ENCODE measurements around the gene HIBCH. TPM values are rescaled to one million over a fixed set of nuclear protein-coding genes. Genes with fewer than 3 reads are reported as not detected.

Gene HIBCH
- polyA plus RNA-seq, 2 of the 4 experiments (the other 2 are of a cell fraction): 21.8 to 26.9 TPM

GRCh38 chr2:190202018-190202417, 117.6 kb downstream of the HIBCH start:
- Histone ChIP-seq H3K4me1 (peaks cover 4% of the 10 kb centered on the region; the same call in 1 of the 3 replicates), H3K4me3 (no peak overlapping the region), H3K4me2 (no peak overlapping the region), H3K9me3 (no peaks in the 10 kb centered on the region), H3K27ac (no peak overlapping the region)
- ChIA-PET POLR2A (no interaction called here), CTCF (interaction anchor here (2.0 kb wide), 1 partner anchor 22 kb away, joined by 6 read pairs; a partner anchor contains a TSS)
- no peak for DNase-seq (ENCODE audit: low read depth in 1 of 2, low spot score in 1 of 2)
- no peak for TF ChIP-seq TP53 (CRISPR knock-in tag; IDR thresholded peaks at IDR 0.05)
- no peak for FAIRE-seq
- no peak for ATAC-seq

DNA sequence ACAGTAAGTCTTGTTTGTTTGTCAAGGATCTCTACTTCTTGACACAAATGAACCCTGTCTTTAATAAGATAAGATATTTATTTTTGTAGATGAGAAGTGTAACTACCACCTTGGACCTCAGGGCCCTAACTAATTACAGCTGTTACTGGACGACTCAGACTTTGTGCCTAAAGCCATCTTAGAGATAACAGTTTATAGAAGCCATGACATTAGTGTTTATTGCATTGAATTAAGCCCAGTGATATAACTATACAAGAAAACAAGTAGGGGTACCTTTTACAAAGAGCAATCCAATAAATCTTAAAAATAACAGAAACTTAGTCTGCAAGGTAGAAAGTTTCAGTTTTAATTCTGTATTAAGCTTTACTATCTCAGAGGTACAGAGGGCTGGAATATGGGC, 119.0 kb downstream of the HIBCH start:
- WGBS (ENCODE audit: missing lambda C conversion rate): 79% methylated on average over 1 of the region's 1 CpG
- POLR2A ChIA-PET: no interaction called here

GRCh38 chr2:190199530-190199929, 120.1 kb downstream of the HIBCH start:
- WGBS (ENCODE audit: missing lambda C conversion rate): 91% methylated on average over 1 of the region's 1 CpG
- CTCF ChIA-PET: interaction anchor here (0.9 to 1.5 kb wide), 2 partner anchors 15 to 77 kb away, joined by 3 to 4 read pairs; no protein-coding TSS in a partner anchor

More for the DNA sequence above, 119.0 kb downstream of the HIBCH start:
- TF ChIP-seq ATOH8 (CRISPR knock-in tag; IDR thresholded peaks at IDR 0.05; ENCODE audit: low read depth) (no peak), JUN (IDR thresholded peaks at IDR 0.05) (no peak), MYC (IDR thresholded peaks at IDR 0.05; ENCODE audit: borderline replicate concordance, low read length) (no peak), ZNF302 (CRISPR knock-in tag; IDR thresholded peaks at IDR 0.05) (no peak), BHLHE40 (IDR thresholded peaks at IDR 0.05; ENCODE audit: low read depth, low read length) (no peak)
- TF ChIP-seq, protein P1, sequence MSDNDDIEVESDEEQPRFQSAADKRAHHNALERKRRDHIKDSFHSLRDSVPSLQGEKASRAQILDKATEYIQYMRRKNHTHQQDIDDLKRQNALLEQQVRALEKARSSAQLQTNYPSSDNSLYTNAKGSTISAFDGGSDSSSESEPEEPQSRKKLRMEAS (IDR thresholded peaks at IDR 0.05): no peak
- TF ChIP-seq, protein P2, sequence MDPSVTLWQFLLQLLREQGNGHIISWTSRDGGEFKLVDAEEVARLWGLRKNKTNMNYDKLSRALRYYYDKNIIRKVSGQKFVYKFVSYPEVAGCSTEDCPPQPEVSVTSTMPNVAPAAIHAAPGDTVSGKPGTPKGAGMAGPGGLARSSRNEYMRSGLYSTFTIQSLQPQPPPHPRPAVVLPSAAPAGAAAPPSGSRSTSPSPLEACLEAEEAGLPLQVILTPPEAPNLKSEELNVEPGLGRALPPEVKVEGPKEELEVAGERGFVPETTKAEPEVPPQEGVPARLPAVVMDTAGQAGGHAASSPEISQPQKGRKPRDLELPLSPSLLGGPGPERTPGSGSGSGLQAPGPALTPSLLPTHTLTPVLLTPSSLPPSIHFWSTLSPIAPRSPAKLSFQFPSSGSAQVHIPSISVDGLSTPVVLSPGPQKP (IDR thresholded peaks at IDR 0.05; ENCODE audit: low read depth, low read length): no peak
- Histone ChIP-seq H3K4me2 (no peak overlapping the region), H3K4me3 (no peak overlapping the region), H3K27ac (no peak overlapping the region), H3K4me1 (peaks cover 4% of the 10 kb centered on the region; the same call in 1 of the 3 replicates), H3K9me3 (no peaks in the 10 kb centered on the region)
- DNase-seq (ENCODE audit: low read depth in 1 of 2, low spot score in 1 of 2): no peak
- CTCF ChIA-PET: no interaction called here
- ATAC-seq: no peak
- FAIRE-seq: no peak

DNA sequence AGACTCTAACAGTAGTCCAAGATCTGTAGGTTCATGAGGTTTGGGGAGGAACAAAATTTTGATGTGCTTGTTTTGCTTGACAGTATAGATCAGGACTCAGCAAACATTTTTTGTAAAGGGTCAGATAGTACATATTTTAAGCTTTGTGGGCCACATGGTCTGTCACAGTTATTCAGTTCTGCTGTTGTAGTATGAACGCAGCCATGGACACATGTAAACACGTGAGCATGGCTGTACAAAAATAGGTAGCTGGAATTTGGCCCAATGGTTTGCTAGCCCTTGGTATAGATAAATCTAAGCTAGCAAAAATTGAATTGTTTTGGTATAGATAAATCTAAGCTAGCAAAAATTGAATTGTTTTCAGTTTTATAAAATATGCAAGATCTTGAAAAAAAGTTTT, 120.5 kb downstream of the HIBCH start:
- no peak overlapping the region for H3K27ac ChIP-seq
- H3K9me3 ChIP-seq: no peaks in the 10 kb centered on the region
- 92% methylated on average over 2 of the region's 2 CpGs for WGBS (ENCODE audit: missing lambda C conversion rate)
- TF ChIP-seq MYC (IDR thresholded peaks at IDR 0.05; ENCODE audit: borderline replicate concordance, low read length) (no peak), RCOR1 (IDR thresholded peaks at IDR 0.05; ENCODE audit: low read depth, low read length) (no peak), PBX3 (IDR thresholded peaks at IDR 0.05) (no peak), ZFP36 (IDR thresholded peaks at IDR 0.05; ENCODE audit: borderline replicate concordance, partially characterized antibody) (no peak), MAFK (IDR thresholded peaks at IDR 0.05; ENCODE audit: partially characterized antibody) (no peak), HMGXB4 (CRISPR knock-in tag; IDR thresholded peaks at IDR 0.05; ENCODE audit: borderline replicate concordance) (no peak), JUN (IDR thresholded peaks at IDR 0.05) (no peak), MAZ (IDR thresholded peaks at IDR 0.05; ENCODE audit: borderline replicate concordance, low read depth, low read length) (no peak), RAD21 (conservative IDR thresholded peaks at IDR 0.05 in 1 of 2, IDR thresholded peaks at IDR 0.05 in 1 of 2) (no peak), HOXB13 (CRISPR knock-in tag; IDR thresholded peaks at IDR 0.05; ENCODE audit: low read depth) (no peak), ZSCAN20 (CRISPR knock-in tag; IDR thresholded peaks at IDR 0.05) (no peak), BHLHE40 (IDR thresholded peaks at IDR 0.05; ENCODE audit: low read depth, low read length) (no peak), SMC3 (IDR thresholded peaks at IDR 0.05) (no peak), BCL3 (IDR thresholded peaks at IDR 0.05) (no peak), HOXB5 (CRISPR knock-in tag; IDR thresholded peaks at IDR 0.05) (no peak), JUNB (IDR thresholded peaks at IDR 0.05) (no peak), CHD4 (IDR thresholded peaks at IDR 0.05; ENCODE audit: borderline replicate concordance) (no peak)
- ChIA-PET POLR2A (interaction anchor here (1.2 kb wide), 1 partner anchor 121 kb away, joined by 5 read pairs; the partner anchor contains the start of gene HIBCH), CTCF (interaction anchor here (0.9 to 1.5 kb wide), 3 partner anchors 16 to 307 kb away, joined by 3 to 5 read pairs (median 4); no protein-coding TSS in a partner anchor)
- no peak for FAIRE-seq
- no peak overlapping the region for H3K4me3 ChIP-seq
- peaks cover 4% of the 10 kb centered on the region; the same call in 1 of the 3 replicates for H3K4me1 ChIP-seq
- DNase-seq (ENCODE audit: low read depth in 1 of 2, low spot score in 1 of 2): no peak
- no peak for ATAC-seq
- H3K4me2 ChIP-seq: no peak overlapping the region

More at GRCh38 chr2:190199530-190199929, 120.1 kb downstream of the HIBCH start:
- H3K4me2 ChIP-seq: no peak overlapping the region
- DNase-seq (ENCODE audit: low read depth in 1 of 2, low spot score in 1 of 2) (no peak), ATAC-seq (no peak), FAIRE-seq (no peak)
- no peak for TF ChIP-seq RCOR1 (IDR thresholded peaks at IDR 0.05; ENCODE audit: low read depth, low read length)
- no peak for TF ChIP-seq ZSCAN20 (CRISPR knock-in tag; IDR thresholded peaks at IDR 0.05)
- peaks cover 4% of the 10 kb centered on the region; the same call in 1 of the 3 replicates for H3K4me1 ChIP-seq
- no peaks in the 10 kb centered on the region for H3K9me3 ChIP-seq
- POLR2A ChIA-PET: no interaction called here
- H3K27ac ChIP-seq: no peak overlapping the region
- H3K4me3 ChIP-seq: no peak overlapping the region

Data from A549 (cell line).